Activated T-helper 17 cell treated with anti-CD3 and anti-CD28 coated beads, Interleukin-2, amount 50 U/mL, for 72 hours (primary cell): ENCODE results near the gene FAM3B. TPM values are rescaled to one million over a fixed set of nuclear protein-coding genes. Genes with fewer than 3 reads are reported as not detected.

Experiments
- ATAC-seq: fragments of 150-1000 bp; cut with Tn5 transposase; replicated peaks from 2 replicates; pipeline ENCODE4 v1.10.0; 2021; ENCODE audit warnings: mild to moderate bottlenecking, moderate library complexity
- H3K27ac Mint-ChIP-seq: one replicate; pipeline ENCODE4 v1.8.0; 2022; ENCODE audit warnings: mixed read lengths
- H3K27me3 Mint-ChIP-seq: one replicate; pipeline ENCODE4 v1.8.0; 2022; ENCODE audit warnings: mixed read lengths
- H3K36me3 Mint-ChIP-seq: one replicate; pipeline ENCODE4 v1.8.0; 2022; ENCODE audit warnings: low read depth, mild to moderate bottlenecking, mixed read lengths
- H3K4me1 Mint-ChIP-seq: one replicate; pipeline ENCODE4 v1.8.0; 2022; ENCODE audit warnings: mixed read lengths
- H3K4me3 Mint-ChIP-seq: one replicate; pipeline ENCODE4 v1.8.0; 2022; ENCODE audit warnings: mild to moderate bottlenecking, mixed read lengths
- H3K9me3 Mint-ChIP-seq: one replicate; pipeline ENCODE4 v1.8.0; 2022; ENCODE audit warnings: mixed read lengths
- total RNA-seq, 2 donors: library from RNA; stranded (reverse); gene quantifications; one replicate each; pipeline ENCODE4 v1.2.3, GENCODE V29; 2022

The FAM3B gene
- not detected for total RNA-seq

GRCh38 chr21:41316200-41317062 is at the start of gene FAM3B:
TSS of gene FAM3B (plus strand) at chr21:41316801. CDS start at chr21:41316880, 79 bp downstream.
- no peak within 1 kb of the TSS for H3K27ac Mint-ChIP-seq
- H3K27me3 Mint-ChIP-seq: peaks cover 33% of the 10 kb centered on the region
- H3K9me3 Mint-ChIP-seq: no peaks in the 10 kb centered on the region
- H3K4me3 Mint-ChIP-seq: no peak within 1 kb of the TSS
- no peaks in the 10 kb centered on the region for H3K36me3 Mint-ChIP-seq
- no peak for ATAC-seq
- no peaks in the 10 kb centered on the region for H3K4me1 Mint-ChIP-seq

DNA sequence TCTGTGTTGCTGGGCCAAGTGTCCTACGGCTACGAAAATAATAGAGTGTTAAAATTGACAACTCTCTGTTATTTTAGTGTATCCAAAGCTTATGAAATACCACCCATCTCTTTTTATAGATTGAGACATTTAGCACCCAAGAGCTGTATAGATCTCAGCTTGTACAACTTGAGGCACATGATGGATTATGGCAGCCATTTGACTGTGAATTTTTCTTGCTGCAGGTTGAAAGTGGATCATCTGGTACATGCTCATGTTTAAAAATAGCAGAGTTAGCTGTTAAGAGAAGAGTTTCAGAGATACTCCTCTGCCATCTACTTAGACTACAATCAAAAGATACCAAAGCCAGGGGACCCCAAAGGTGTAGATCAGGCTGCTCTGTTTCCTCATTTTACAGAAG is 49.3 kb upstream of the FAM3B start:
- no peaks in the 10 kb centered on the region for H3K4me1 Mint-ChIP-seq
- no peak overlapping the region for H3K4me3 Mint-ChIP-seq
- peaks cover 16% of the 10 kb centered on the region for H3K27me3 Mint-ChIP-seq
- peaks cover 5% of the 10 kb centered on the region for H3K9me3 Mint-ChIP-seq
- H3K27ac Mint-ChIP-seq: no peak overlapping the region
- H3K36me3 Mint-ChIP-seq: no peaks in the 10 kb centered on the region
- ATAC-seq: no peak

GRCh38 chr21:41269535-41269934 is 47.1 kb upstream of the FAM3B start:
- Mint-ChIP-seq H3K36me3 (no peaks in the 10 kb centered on the region), H3K9me3 (peaks cover 12% of the 10 kb centered on the region), H3K27ac (no peak overlapping the region), H3K4me3 (no peak overlapping the region), H3K27me3 (peaks cover 13% of the 10 kb centered on the region), H3K4me1 (no peaks in the 10 kb centered on the region)
- no peak for ATAC-seq

GRCh38 chr21:41277196-41277595 is 39.4 kb upstream of the FAM3B start:
- H3K36me3 Mint-ChIP-seq: no peaks in the 10 kb centered on the region
- ATAC-seq: no peak
- H3K27ac Mint-ChIP-seq: no peak overlapping the region
- no peak overlapping the region for H3K4me3 Mint-ChIP-seq
- peaks cover 8% of the 10 kb centered on the region for H3K9me3 Mint-ChIP-seq
- H3K27me3 Mint-ChIP-seq: peaks cover 41% of the 10 kb centered on the region
- H3K4me1 Mint-ChIP-seq: no peaks in the 10 kb centered on the region

GRCh38 chr21:41277846-41278245 is 38.8 kb upstream of the FAM3B start:
- H3K4me3 Mint-ChIP-seq: no peak overlapping the region
- H3K4me1 Mint-ChIP-seq: no peaks in the 10 kb centered on the region

GRCh38 chr21:41280115-41280919 is 36.3 kb upstream of the FAM3B start:
- Mint-ChIP-seq H3K4me3 (no peak overlapping the region), H3K4me1 (no peaks in the 10 kb centered on the region), H3K27ac (no peak overlapping the region), H3K27me3 (peaks cover 41% of the 10 kb centered on the region), H3K36me3 (no peaks in the 10 kb centered on the region), H3K9me3 (no peaks in the 10 kb centered on the region)
- no peak for ATAC-seq

More at GRCh38 chr21:41277846-41278245, 38.8 kb upstream of the FAM3B start:
- peaks cover 1% of the 10 kb centered on the region for H3K9me3 Mint-ChIP-seq
- peaks cover 40% of the 10 kb centered on the region for H3K27me3 Mint-ChIP-seq
- no peak for ATAC-seq
- H3K27ac Mint-ChIP-seq: no peak overlapping the region
- H3K36me3 Mint-ChIP-seq: no peaks in the 10 kb centered on the region

DNA sequence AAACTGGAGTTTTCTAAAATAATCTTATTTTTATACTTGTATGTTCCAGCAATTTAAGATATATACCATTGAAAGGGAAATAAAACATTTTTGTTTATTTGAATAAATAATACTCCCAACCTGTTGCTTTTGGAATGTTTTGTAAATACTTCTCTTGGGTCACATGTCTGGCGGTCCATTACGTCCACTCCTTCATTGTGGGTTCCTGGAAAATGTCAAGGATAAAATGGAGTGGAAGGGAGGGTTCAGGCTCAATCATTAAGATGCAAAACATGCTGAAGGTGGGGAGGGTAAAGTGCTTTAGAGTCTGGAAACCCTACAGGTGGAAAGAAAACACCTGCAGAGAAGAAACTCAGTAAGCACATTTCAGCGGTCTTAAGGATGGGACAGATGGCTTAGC is 34.2 kb upstream of the FAM3B start:
- Mint-ChIP-seq H3K4me1 (no peaks in the 10 kb centered on the region), H3K27me3 (peaks cover 32% of the 10 kb centered on the region), H3K9me3 (no peaks in the 10 kb centered on the region), H3K36me3 (no peaks in the 10 kb centered on the region), H3K27ac (no peak overlapping the region), H3K4me3 (no peak overlapping the region)
- ATAC-seq: no peak

- H3K9me3 Mint-ChIP-seq: no peaks in the 10 kb centered on the region
- H3K27ac Mint-ChIP-seq: no peak overlapping the region
- ATAC-seq: peak; percentile 80
- peaks cover 28% of the 10 kb centered on the region for H3K27me3 Mint-ChIP-seq
- no peak overlapping the region for H3K4me3 Mint-ChIP-seq
- no peaks in the 10 kb centered on the region for H3K4me1 Mint-ChIP-seq
- H3K36me3 Mint-ChIP-seq: no peaks in the 10 kb centered on the region
Observed at GRCh38 chr21:41283211-41283818, 33.3 kb upstream of the FAM3B start.

GRCh38 chr21:41289431-41289830 is 27.2 kb upstream of the FAM3B start:
- ATAC-seq: no peak
- no peaks in the 10 kb centered on the region for H3K36me3 Mint-ChIP-seq
- H3K27ac Mint-ChIP-seq: no peak overlapping the region
- no peak overlapping the region for H3K4me3 Mint-ChIP-seq
- H3K4me1 Mint-ChIP-seq: no peaks in the 10 kb centered on the region
- no peaks in the 10 kb centered on the region for H3K9me3 Mint-ChIP-seq
- H3K27me3 Mint-ChIP-seq: peaks cover 12% of the 10 kb centered on the region

- Mint-ChIP-seq H3K27ac (no peak overlapping the region), H3K9me3 (no peaks in the 10 kb centered on the region), H3K4me1 (no peaks in the 10 kb centered on the region), H3K27me3 (peaks cover 18% of the 10 kb centered on the region), H3K36me3 (no peaks in the 10 kb centered on the region), H3K4me3 (no peak overlapping the region)
- no peak for ATAC-seq
Observed at GRCh38 chr21:41290106-41290799, 26.3 kb upstream of the FAM3B start.

DNA sequence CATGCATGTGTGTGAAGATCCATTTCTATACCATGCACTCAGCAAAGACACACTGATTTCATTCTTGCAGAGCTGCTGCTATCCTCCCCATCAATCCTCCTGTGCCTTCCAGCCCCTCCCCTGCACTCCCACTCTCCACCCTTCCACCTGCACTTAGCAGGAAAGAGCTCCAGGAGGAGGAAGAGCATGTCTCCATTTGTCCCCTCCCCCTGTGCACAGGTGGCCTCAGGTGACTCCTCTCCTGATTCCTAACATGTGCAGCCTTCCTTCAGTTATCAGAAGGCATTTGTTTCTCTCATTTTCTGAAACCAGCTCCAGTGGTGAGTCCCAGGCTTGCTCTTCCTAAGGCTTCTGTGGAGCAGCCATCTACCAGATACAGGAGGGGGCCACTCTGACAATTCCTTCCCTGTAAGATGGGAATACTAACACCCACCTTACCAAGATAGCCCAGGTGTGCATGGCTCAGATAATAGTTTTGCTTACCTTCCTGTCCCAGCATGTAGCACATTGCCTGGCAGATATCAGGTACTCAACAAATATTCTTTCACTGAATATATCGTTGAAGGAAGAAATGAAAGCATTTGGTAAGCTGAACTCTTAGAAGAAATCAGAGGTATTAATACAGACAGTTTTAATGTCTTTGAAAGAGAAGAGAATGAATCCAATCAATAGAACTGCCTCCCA is 21.9 kb upstream of the FAM3B start:
- Mint-ChIP-seq H3K9me3 (no peaks in the 10 kb centered on the region), H3K27ac (no peak overlapping the region), H3K4me1 (no peaks in the 10 kb centered on the region), H3K4me3 (no peak overlapping the region), H3K27me3 (peaks cover 34% of the 10 kb centered on the region), H3K36me3 (no peaks in the 10 kb centered on the region)
- no peak for ATAC-seq

DNA sequence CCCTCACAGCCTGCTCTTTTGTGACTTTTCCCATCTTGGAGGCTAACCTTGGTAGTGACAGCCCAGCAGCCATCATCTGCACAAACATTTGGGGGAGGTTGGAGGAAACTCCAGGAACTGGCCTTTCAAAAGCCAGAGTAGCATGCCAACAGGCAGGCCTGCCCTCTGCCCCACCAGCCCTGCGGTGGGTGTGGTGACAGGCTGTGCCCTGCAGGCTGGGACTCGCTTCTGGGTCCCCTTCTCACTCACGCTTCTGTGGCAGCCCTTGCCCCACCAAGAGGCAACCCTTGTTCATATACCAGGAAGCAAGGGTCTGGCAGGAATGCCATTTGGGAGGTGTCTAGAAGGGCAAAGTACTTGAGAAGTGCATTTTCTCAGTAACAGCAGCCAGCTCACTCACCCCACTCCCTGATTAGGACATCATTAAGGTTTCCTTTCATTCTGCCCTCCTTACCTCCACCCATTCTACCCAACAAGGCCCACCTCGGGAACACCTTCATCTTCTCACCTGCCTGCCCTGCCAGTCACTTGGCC is 20.8 kb upstream of the FAM3B start:
- Mint-ChIP-seq H3K27me3 (peaks cover 34% of the 10 kb centered on the region), H3K4me3 (no peak overlapping the region), H3K36me3 (no peaks in the 10 kb centered on the region), H3K27ac (no peak overlapping the region), H3K9me3 (no peaks in the 10 kb centered on the region), H3K4me1 (no peaks in the 10 kb centered on the region)
- no peak for ATAC-seq

DNA sequence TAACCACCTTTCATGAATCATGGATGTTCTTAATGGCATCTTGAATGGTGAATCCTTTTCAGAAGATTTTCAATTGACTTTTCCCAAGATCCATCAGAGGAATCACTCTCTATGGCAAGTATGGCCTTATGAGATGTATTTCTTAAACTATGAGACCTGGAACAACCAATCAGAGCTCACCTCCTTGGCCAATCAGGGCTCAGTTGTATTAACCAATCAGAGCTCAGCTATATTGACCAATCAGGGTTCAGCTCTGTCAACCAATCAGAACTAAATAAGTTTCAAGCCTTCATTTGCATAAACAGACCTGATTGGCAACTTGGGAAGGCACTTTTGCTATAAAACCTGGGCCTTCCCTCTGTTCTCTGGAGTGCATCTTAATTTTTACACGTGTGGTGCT is 13.6 kb upstream of the FAM3B start:
- Mint-ChIP-seq H3K4me1 (no peaks in the 10 kb centered on the region), H3K9me3 (peaks cover 4% of the 10 kb centered on the region), H3K27me3 (peaks cover 12% of the 10 kb centered on the region), H3K4me3 (no peak overlapping the region), H3K27ac (no peak overlapping the region), H3K36me3 (no peaks in the 10 kb centered on the region)
- ATAC-seq: no peak
